Subcutaneous adipose tissue (tissue), 4 donors: ENCODE results near the gene TTLL6. TPM values are rescaled to one million over a fixed set of nuclear protein-coding genes. Genes with fewer than 3 reads are reported as not detected.

Experiments used
- CTCF ChIP-seq: fragments of 450-650 bp; IDR thresholded peaks from one replicate; pipeline ENCODE4 v1.5.1; 2016; ENCODE audit warnings: low read depth, mild to moderate bottlenecking, control low read depth, antibody characterized with exemption, moderate library complexity
- small RNA-seq: library from RNA; depleted of rRNA; stranded (forward); fragments of <200 nt; gene quantifications from one replicate; pipeline ENCODE3, GENCODE V24; 2016
- total RNA-seq, 4 donors: library from RNA; depleted of rRNA; stranded (reverse); fragments of >200 nt; gene quantifications; one replicate each; pipeline ENCODE4 v1.1.0, GENCODE V29; 2016

Gene TTLL6
- total RNA-seq, 4 donors from 2014 or later, result 0.66 to 0.75 TPM; not detected in 2

- no peak for TF ChIP-seq CTCF
Observed at GRCh38 chr17:48718761-48719641, 98.0 kb downstream of the TTLL6 start.

- TF ChIP-seq CTCF, result no peak
Observed at GRCh38 chr17:48718227-48718760, 98.7 kb downstream of the TTLL6 start.

GRCh38 chr17:48717367-48718226 lies 99.4 kb downstream of the TTLL6 start:
- no peak for TF ChIP-seq CTCF

GRCh38 chr17:48715496-48716399 lies 101.3 kb downstream of the TTLL6 start:
- TF ChIP-seq CTCF, result no peak

Small RNAs within 50 kb of the gene (small RNA-seq; reads per million reads assigned to genes)
- gene COX6B1P2, result not detected
- gene MIR3185, result not detected
- gene RF02132, result not detected
- not detected for gene RF02133
- gene RN7SL125P, result not detected

Other genes with a start within 250 kb of the TTLL6 start
- 1 to 10 TPM in 3 of 4 donors, under 1 TPM in 1; 0.98 to 2.8 (median 2.0) TPM for gene HOXB4, start 238.9 kb downstream of the TTLL6 start, total RNA-seq
- 10 to 100 TPM in 1 of 4 donors, 1 to 10 TPM in 3; 4.0 to 12.4 (median 4.9) TPM for gene HOXB3, start 227.0 kb downstream of the TTLL6 start, total RNA-seq
- under 1 TPM; 0.22 to 0.51 (median 0.35) TPM for gene HOXB5, start 223.4 kb downstream of the TTLL6 start, total RNA-seq
- gene HOXB6, start 212.2 kb downstream of the TTLL6 start, total RNA-seq, result 10 to 100 TPM in 2 of 4 donors, 1 to 10 TPM in 2; 4.8 to 12.1 (median 8.9) TPM
- 10 to 100 TPM in 1 of 4 donors, 1 to 10 TPM in 3; 2.3 to 11.1 (median 5.2) TPM for gene HOXB7, start 206.2 kb downstream of the TTLL6 start, total RNA-seq
- under 1 TPM in 1 of 4 donors, not detected in 3; 0.75 TPM for gene HOXB8, start 201.9 kb downstream of the TTLL6 start, total RNA-seq
- under 1 TPM in 2 of 4 donors, not detected in 2; 0.17 to 0.38 TPM for gene HOXB9, start 190.9 kb downstream of the TTLL6 start, total RNA-seq
- not detected for gene PRAC1, start 94.7 kb downstream of the TTLL6 start, total RNA-seq
- gene PRAC2, start 94.0 kb downstream of the TTLL6 start, total RNA-seq, result 1 to 10 TPM in 2 of 4 donors, not detected in 2; 2.9 to 7.9 TPM
- under 1 TPM; 0.44 to 0.85 (median 0.62) TPM for gene HOXB13, start 88.5 kb downstream of the TTLL6 start, total RNA-seq
- 100 to 1,000 TPM; 179 to 356 (median 241) TPM for gene CALCOCO2, start 13.8 kb upstream of the TTLL6 start, total RNA-seq
- 10 to 100 TPM; 40.6 to 71.1 (median 53.5) TPM for gene ATP5MC1, start 75.6 kb upstream of the TTLL6 start, total RNA-seq
- 10 to 100 TPM; 39.9 to 55.2 (median 46.5) TPM for gene UBE2Z, start 91.2 kb upstream of the TTLL6 start, total RNA-seq
- gene SNF8, start 127.6 kb upstream of the TTLL6 start, total RNA-seq, result 100 to 1,000 TPM in 1 of 4 donors, 10 to 100 TPM in 3; 66.0 to 105 (median 79.8) TPM
- not detected for gene GIP, start 151.4 kb upstream of the TTLL6 start, total RNA-seq
- 1 to 10 TPM in 1 of 4 donors, under 1 TPM in 1, not detected in 2; 0.19 to 4.4 TPM for gene IGF2BP1, start 180.2 kb upstream of the TTLL6 start, total RNA-seq